Keratinocyte (primary cell): Measurements from ENCODE around the gene SLC1A2. TPM values are rescaled to one million over a fixed set of nuclear protein-coding genes. Genes with fewer than 3 reads are reported as not detected.

Experiments
- DNase-seq: peaks from one replicate; pipeline ENCODE4 v3.0.0-alpha.2; 2011; ENCODE audit warnings: low read depth, missing footprints, low spot score
- FAIRE-seq: peaks from 2 replicates; lab custom pipeline; 2011; peaks lifted over from hg19 to GRCh38; lab: Jason Lieb, UNC
- H2AFZ ChIP-seq: 2 replicates; pipeline ENCODE4 v1.6.0; 2012; ENCODE audit warnings: low read length, control low read depth, inconsistent platforms; ENCODE audit not compliant: control insufficient read depth
- H3K27ac ChIP-seq: 2 replicates; pipeline ENCODE4 v1.5.1; 2011; ENCODE audit warnings: low read length; ENCODE audit not compliant: control insufficient read depth, insufficient read depth
- H3K27me3 ChIP-seq: 3 replicates; pipeline ENCODE4 v1.6.0; 2011; ENCODE audit warnings: low read length; ENCODE audit not compliant: control insufficient read depth, insufficient read depth; ENCODE audit errors: extremely low read depth
- H3K36me3 ChIP-seq, 2 experiments: 2 replicates in 1 of 2; 3 replicates in 1 of 2; pipeline ENCODE4 v1.5.1; 2011; ENCODE audit warnings: low read length in 2 of 2, mild to moderate bottlenecking in 1 of 2; ENCODE audit not compliant: control insufficient read depth in 2 of 2, insufficient read depth in 2 of 2; ENCODE audit errors: extremely low read depth in 1 of 2
- H3K4me1 ChIP-seq: 3 replicates; pipeline ENCODE4 v1.5.1; 2011; ENCODE audit warnings: low read length; ENCODE audit not compliant: control insufficient read depth, insufficient read depth; ENCODE audit errors: extremely low read depth
- H3K4me2 ChIP-seq: 3 replicates; pipeline ENCODE4 v1.6.0; 2011; ENCODE audit warnings: low read depth, low read length; ENCODE audit not compliant: control insufficient read depth, insufficient read depth; ENCODE audit errors: extremely low read depth
- H3K4me3 ChIP-seq, 3 experiments: fragments of 200-600 bp in 1 of 3; sonication (generic) in 1 of 3; 2 replicates in 2 of 3; 3 replicates in 1 of 3; pipeline ENCODE4 v1.5.1; 2011 to 2016; ENCODE audit warnings: low read length in 3 of 3, mild to moderate bottlenecking in 3 of 3, control low read depth in 2 of 3, inconsistent platforms in 1 of 3, low read depth in 1 of 3, mixed read lengths in 1 of 3, mixed run types in 1 of 3, moderate library complexity in 1 of 3; ENCODE audit not compliant: control insufficient read depth in 2 of 3, insufficient read depth in 2 of 3; ENCODE audit errors: extremely low read depth in 1 of 3
- H3K79me2 ChIP-seq: 2 replicates; pipeline ENCODE4 v1.6.0; 2012; ENCODE audit warnings: low read length; ENCODE audit not compliant: control insufficient read depth, insufficient read depth
- H3K9ac ChIP-seq: 3 replicates; pipeline ENCODE4 v1.6.0; 2011; ENCODE audit warnings: low read length; ENCODE audit not compliant: control insufficient read depth, insufficient read depth; ENCODE audit errors: extremely low read depth
- H3K9me1 ChIP-seq: 3 replicates; pipeline ENCODE4 v1.6.0; 2011; ENCODE audit warnings: low read length; ENCODE audit not compliant: control insufficient read depth, insufficient read depth; ENCODE audit errors: extremely low read depth
- H3K9me3 ChIP-seq: 2 replicates; pipeline ENCODE4 v1.5.1; 2012; ENCODE audit warnings: low read depth, low read length; ENCODE audit not compliant: control insufficient read depth
- H4K20me1 ChIP-seq: 3 replicates; pipeline ENCODE4 v1.6.0; 2011; ENCODE audit warnings: low read length; ENCODE audit not compliant: control insufficient read depth, insufficient read depth; ENCODE audit errors: extremely low read depth
- EZH2 ChIP-seq: IDR thresholded peaks from one replicate; pipeline ENCODE4 v1.6.1; 2012; ENCODE audit warnings: inconsistent platforms, mild to moderate bottlenecking, low read length, moderate library complexity
- dilution Hi-C: fragments of 300-500 bp; cut with MboI; formaldehyde crosslinking; loops from one replicate; pipeline ENCODE4 v1.7.0; 2020; ENCODE audit warnings: low sequenced_read_pairs; ENCODE audit not compliant: extremely low pct_ligation_motif_present
- polyA plus RNA-seq, 5 experiments: library from polyadenylated mRNA; depleted of rRNA in 3 of 5; stranded (reverse) in 3 of 5; stranded (forward) in 1 of 5; unstranded in 1 of 5; fragments of >200 nt; gene quantifications; 1 replicate in 1 of 5; 2 replicates in 3 of 5; 3 replicates in 1 of 5; pipeline versions ENCODE4 v1.2.1 to v1.2.3, GENCODE V29; 2011 to 2012; ENCODE audit warnings: missing spikeins in 2 of 5, low read depth in 1 of 5, low replicate concordance in 1 of 5
- TF ChIP-seq, protein P1 (sequence below), 3 experiments: IDR thresholded peaks in 1 of 3; conservative IDR thresholded peaks in 1 of 3; optimal IDR thresholded peaks in 1 of 3; 2 replicates in 2 of 3; 3 replicates in 1 of 3; pipeline versions ENCODE3 to v1.5.1; 2011; ENCODE audit warnings: low read length in 3 of 3, mild to moderate bottlenecking in 3 of 3, moderate library complexity in 2 of 3, control low read depth in 1 of 3, inconsistent platforms in 1 of 3; ENCODE audit not compliant: insufficient read depth in 2 of 3; ENCODE audit errors: extremely low read depth in 1 of 3

The SLC1A2 gene
- polyA plus RNA-seq, 1 donor (not counting 4 experiments of a cell fraction or from before 2014, with no cell fraction given), result under 0.01 TPM

DNA sequence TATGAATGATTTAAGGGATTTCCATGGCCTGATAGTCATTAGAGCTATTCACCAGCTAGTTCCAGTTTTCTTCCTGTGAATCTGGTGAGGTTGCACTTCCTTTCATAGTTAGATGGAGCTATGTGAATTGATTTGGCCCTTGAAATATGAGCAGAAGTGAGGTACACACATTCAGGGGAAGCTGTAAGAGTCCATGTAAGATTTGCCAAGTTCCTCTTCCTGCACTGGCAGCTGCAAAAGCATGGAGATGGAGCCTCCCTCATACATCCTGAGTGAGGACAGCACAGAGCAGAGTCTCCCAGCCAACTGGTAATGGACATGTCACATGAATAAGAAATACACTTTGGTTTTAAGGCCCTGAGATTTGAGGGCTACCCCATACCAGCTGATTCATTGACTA is 168.7 kb downstream of the SLC1A2 start:
- H3K9me1 ChIP-seq, result no peaks in the 10 kb centered on the region
- dilution Hi-C loops, result no loop called here

DNA sequence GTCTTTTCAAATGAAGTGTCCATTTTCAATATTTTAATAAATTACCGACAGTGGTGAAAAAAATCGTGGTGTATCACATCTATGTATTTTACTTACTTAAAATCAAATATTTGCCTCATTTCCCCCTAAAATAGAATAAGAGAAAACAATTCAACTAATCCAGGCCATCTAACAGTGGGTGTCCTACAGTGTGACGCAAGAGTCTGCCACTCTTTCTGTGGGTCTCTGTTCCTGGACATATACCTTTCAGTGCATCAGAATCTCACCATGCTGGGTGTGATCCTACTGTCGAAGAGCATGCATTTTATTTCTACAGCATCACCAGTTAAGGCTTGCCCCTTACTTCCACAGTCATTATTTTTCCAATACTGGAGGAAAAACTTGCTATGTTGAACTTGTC is 169.2 kb downstream of the SLC1A2 start:
- H2AFZ ChIP-seq, result no peak overlapping the region
- H3K27ac ChIP-seq, result no peak overlapping the region
- H3K9me1 ChIP-seq, result no peaks in the 10 kb centered on the region
- H3K79me2 ChIP-seq, result no peaks in the 10 kb centered on the region
- H3K27me3 ChIP-seq, result no peaks in the 10 kb centered on the region
- no peak overlapping the region for H3K9ac ChIP-seq
- TF ChIP-seq, protein P1, sequence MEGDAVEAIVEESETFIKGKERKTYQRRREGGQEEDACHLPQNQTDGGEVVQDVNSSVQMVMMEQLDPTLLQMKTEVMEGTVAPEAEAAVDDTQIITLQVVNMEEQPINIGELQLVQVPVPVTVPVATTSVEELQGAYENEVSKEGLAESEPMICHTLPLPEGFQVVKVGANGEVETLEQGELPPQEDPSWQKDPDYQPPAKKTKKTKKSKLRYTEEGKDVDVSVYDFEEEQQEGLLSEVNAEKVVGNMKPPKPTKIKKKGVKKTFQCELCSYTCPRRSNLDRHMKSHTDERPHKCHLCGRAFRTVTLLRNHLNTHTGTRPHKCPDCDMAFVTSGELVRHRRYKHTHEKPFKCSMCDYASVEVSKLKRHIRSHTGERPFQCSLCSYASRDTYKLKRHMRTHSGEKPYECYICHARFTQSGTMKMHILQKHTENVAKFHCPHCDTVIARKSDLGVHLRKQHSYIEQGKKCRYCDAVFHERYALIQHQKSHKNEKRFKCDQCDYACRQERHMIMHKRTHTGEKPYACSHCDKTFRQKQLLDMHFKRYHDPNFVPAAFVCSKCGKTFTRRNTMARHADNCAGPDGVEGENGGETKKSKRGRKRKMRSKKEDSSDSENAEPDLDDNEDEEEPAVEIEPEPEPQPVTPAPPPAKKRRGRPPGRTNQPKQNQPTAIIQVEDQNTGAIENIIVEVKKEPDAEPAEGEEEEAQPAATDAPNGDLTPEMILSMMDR (optimal IDR thresholded peaks at IDR 0.05 in 1 of 3, IDR thresholded peaks at IDR 0.05 in 1 of 3, conservative IDR thresholded peaks at IDR 0.05 in 1 of 3; ENCODE audit: extremely low read depth in 1 of 3, insufficient read depth in 2 of 3, low read length in 3 of 3), result no peak
- no peak for TF ChIP-seq EZH2
- no peak overlapping the region for H3K4me3 ChIP-seq
- H3K4me1 ChIP-seq, result no peaks in the 10 kb centered on the region
- dilution Hi-C loops, result no loop called here
- no peak for FAIRE-seq
- no peak for DNase-seq
- no peaks in the 10 kb centered on the region for H4K20me1 ChIP-seq
- H3K36me3 ChIP-seq, result no peaks in the 10 kb centered on the region
- H3K9me3 ChIP-seq, result peaks cover 3% of the 10 kb centered on the region
- H3K4me2 ChIP-seq, result no peak overlapping the region

More for the DNA sequence above, 168.7 kb downstream of the SLC1A2 start:
- Histone ChIP-seq H2AFZ (no peak overlapping the region), H3K27ac (no peak overlapping the region), H3K4me1 (no peaks in the 10 kb centered on the region), H3K4me3 (no peak overlapping the region), H3K27me3 (no peaks in the 10 kb centered on the region), H3K4me2 (no peak overlapping the region), H4K20me1 (no peaks in the 10 kb centered on the region), H3K79me2 (no peaks in the 10 kb centered on the region), H3K9me3 (peaks cover 3% of the 10 kb centered on the region), H3K36me3 (no peaks in the 10 kb centered on the region), H3K9ac (no peak overlapping the region)
- DNase-seq (no peak), FAIRE-seq (no peak)
- TF ChIP-seq EZH2, result no peak
- TF ChIP-seq, protein P1 (optimal IDR thresholded peaks at IDR 0.05 in 1 of 3, IDR thresholded peaks at IDR 0.05 in 1 of 3, conservative IDR thresholded peaks at IDR 0.05 in 1 of 3; ENCODE audit: extremely low read depth in 1 of 3, insufficient read depth in 2 of 3, low read length in 3 of 3), result no peak
